Stimulated activated CD8-positive, alpha-beta memory T cell treated with anti-CD3 and anti-CD28 coated beads, Interleukin-15, amount 100 ng/mL, for 48 hours (primary cell): Measurements from ENCODE around the gene NEDD1.
A peak's percentile ranks its signal among the peaks of the same experiment; 100 is the strongest.

Experiments used
- DNase-seq, 2 donors: peaks; one replicate each; pipeline ENCODE4 v3.0.0-alpha.2; 2020; ENCODE audit warnings: low read depth in 2 of 2

The NEDD1 gene

GRCh38 chr12:96906849-96907670, at the start of gene NEDD1:
Gene NEDD1, plus strand, starts transcription at chr12:96907257. Its CDS starts 2,503 bp downstream, at chr12:96909760.
- peak; percentile 79 to 80 for DNase-seq

- DNase-seq: no peak
Observed at GRCh38 chr12:96858162-96858561, 48.9 kb upstream of the NEDD1 start.

- DNase-seq: no peak
Observed at GRCh38 chr12:96861656-96862055, 45.4 kb upstream of the NEDD1 start.

- DNase-seq: no peak
Observed at GRCh38 chr12:96862326-96862725, 44.7 kb upstream of the NEDD1 start.

- DNase-seq: no peak
Observed at GRCh38 chr12:96864335-96864734, 42.7 kb upstream of the NEDD1 start.

- DNase-seq: no peak
Observed at GRCh38 chr12:96866801-96867590, 40.1 kb upstream of the NEDD1 start.

GRCh38 chr12:96870946-96871345, 36.1 kb upstream of the NEDD1 start:
- no peak for DNase-seq

- DNase-seq: no peak
Observed at GRCh38 chr12:96872961-96873360, 34.1 kb upstream of the NEDD1 start.

GRCh38 chr12:96874211-96874610, 32.8 kb upstream of the NEDD1 start:
- no peak for DNase-seq

- DNase-seq: no peak
Observed at GRCh38 chr12:96876966-96877365, 30.1 kb upstream of the NEDD1 start.

- DNase-seq: no peak
Observed at GRCh38 chr12:96878704-96879103, 28.4 kb upstream of the NEDD1 start.

GRCh38 chr12:96879301-96879700, 27.8 kb upstream of the NEDD1 start:
- no peak for DNase-seq

- no peak for DNase-seq
Observed at GRCh38 chr12:96880220-96880619, 26.8 kb upstream of the NEDD1 start.

GRCh38 chr12:96881608-96882007, 25.4 kb upstream of the NEDD1 start:
- no peak for DNase-seq

- no peak for DNase-seq
Observed at GRCh38 chr12:96882862-96883261, 24.2 kb upstream of the NEDD1 start.

- no peak for DNase-seq
Observed at GRCh38 chr12:96883571-96883970, 23.5 kb upstream of the NEDD1 start.

- DNase-seq: no peak
Observed at GRCh38 chr12:96886998-96887677, 19.9 kb upstream of the NEDD1 start.

GRCh38 chr12:96889273-96889933, 17.7 kb upstream of the NEDD1 start:
- DNase-seq: no peak

GRCh38 chr12:96890331-96890730, 16.7 kb upstream of the NEDD1 start:
- no peak for DNase-seq

GRCh38 chr12:96892104-96892503, 15.0 kb upstream of the NEDD1 start:
- DNase-seq: no peak

GRCh38 chr12:96897421-96897820, 9.6 kb upstream of the NEDD1 start:
- no peak for DNase-seq

GRCh38 chr12:96901175-96901574, 5.9 kb upstream of the NEDD1 start:
- no peak for DNase-seq
